ENCODE results near the gene PFKL.
"Not testable (repeated sequence)": the region's sequence is repeated elsewhere in the genome, so short reads cannot be mapped to it uniquely, and the experiment has no call there.

Gene PFKL

GRCh38 chr21:44279354-44280260 lies 20.2 kb upstream of the PFKL start:
- no peak for DNase-seq

- no peak for DNase-seq
Measured at GRCh38 chr21:44281801-44282200, 18.1 kb upstream of the PFKL start.

GRCh38 chr21:44282370-44282769 lies 17.5 kb upstream of the PFKL start:
- DNase-seq: no peak

GRCh38 chr21:44283211-44283785 lies 16.6 kb upstream of the PFKL start:
- DNase-seq: not testable (repeated sequence)

- DNase-seq: no peak
Measured at GRCh38 chr21:44283948-44284347, 15.9 kb upstream of the PFKL start.

- DNase-seq: no peak
Measured at GRCh38 chr21:44285138-44285992, 14.5 kb upstream of the PFKL start, which contains the start of gene AIRE. Gene AIRE (plus strand): TSS chr21:44285876. CDS start chr21:44286007, 131 bp downstream.

GRCh38 chr21:44286086-44286715 lies 13.7 kb upstream of the PFKL start:
- no peak for DNase-seq

GRCh38 chr21:44286716-44287632 lies 12.9 kb upstream of the PFKL start:
- no peak for DNase-seq

GRCh38 chr21:44288251-44289110 lies 11.4 kb upstream of the PFKL start:
- no peak for DNase-seq

- no peak for DNase-seq
Measured at GRCh38 chr21:44289381-44290010, 10.4 kb upstream of the PFKL start.

- DNase-seq: no peak
Measured at GRCh38 chr21:44290327-44291077, 9.4 kb upstream of the PFKL start.

- DNase-seq: no peak
Measured at GRCh38 chr21:44291078-44291935, 8.5 kb upstream of the PFKL start.

GRCh38 chr21:44291936-44292811 lies 7.7 kb upstream of the PFKL start:
- DNase-seq: no peak

- no peak for DNase-seq
Measured at GRCh38 chr21:44292812-44293195, 7.0 kb upstream of the PFKL start.

GRCh38 chr21:44293551-44294231 lies 6.2 kb upstream of the PFKL start:
- DNase-seq: no peak

GRCh38 chr21:44294391-44295162 lies 5.3 kb upstream of the PFKL start:
- DNase-seq: peak; percentile 22

Data from midbrain (tissue), 1 donor.